GM19395 (cell line): ENCODE data around the gene SART1.

Experiments used
- ATAC-seq: cut with Tn5 transposase; IDR thresholded peaks from one replicate; pipeline ENCODE4 v1.9.1; 2021; ENCODE audit warnings: mild to moderate bottlenecking, moderate library complexity; ENCODE audit not compliant: unreplicated experiment

SART1 gene

GRCh38 chr11:65965986-65966762 lies 4.6 kb downstream of the SART1 start:
- no peak for ATAC-seq

GRCh38 chr11:65967329-65967934 lies 5.9 kb downstream of the SART1 start:
- ATAC-seq: no peak

GRCh38 chr11:65968600-65969482 lies 7.3 kb downstream of the SART1 start:
- no peak for ATAC-seq

- no peak for ATAC-seq
These were observed 10.6 kb downstream of the SART1 start for GRCh38 chr11:65972116-65972515.

GRCh38 chr11:65973439-65974110 lies 12.0 kb downstream of the SART1 start:
- no peak for ATAC-seq

- ATAC-seq: no peak
These were observed 14.2 kb downstream of the SART1 start for GRCh38 chr11:65975771-65976170.

GRCh38 chr11:65976216-65977176 lies 15.0 kb downstream of the SART1 start:
- ATAC-seq: no peak

GRCh38 chr11:65977621-65978390 lies 16.3 kb downstream of the SART1 start:
- no peak for ATAC-seq

GRCh38 chr11:65978391-65979238 lies 17.1 kb downstream of the SART1 start:
- no peak for ATAC-seq

GRCh38 chr11:65979261-65979759 lies 17.8 kb downstream of the SART1 start:
- no peak for ATAC-seq

GRCh38 chr11:65981101-65981740 lies 19.7 kb downstream of the SART1 start:
- ATAC-seq: no peak

- no peak for ATAC-seq
These were observed 20.7 kb downstream of the SART1 start for GRCh38 chr11:65981972-65982823.

- no peak for ATAC-seq
These were observed 21.5 kb downstream of the SART1 start for GRCh38 chr11:65982824-65983588.

GRCh38 chr11:65983589-65983987 lies 22.1 kb downstream of the SART1 start:
- no peak for ATAC-seq

- ATAC-seq: no peak
These were observed 25.8 kb downstream of the SART1 start for GRCh38 chr11:65987336-65987735.
